Hepatocyte (in vitro differentiated cells): ENCODE measurements around the gene GPC5.

Source experiments
- EZH2 ChIP-seq: fragments of 200-600 bp; sonication (generic); IDR thresholded peaks from 2 replicates; pipeline ENCODE4 v1.6.1; 2016; ENCODE audit warnings: antibody characterized with exemption, mild to moderate bottlenecking, borderline replicate concordance
- EZH2phosphoT487 ChIP-seq: fragments of 200-600 bp; sonication (generic); IDR thresholded peaks from one replicate; pipeline ENCODE4 v1.6.1; 2018; ENCODE audit warnings: antibody characterized with exemption, mild to moderate bottlenecking, low read depth, moderate library complexity; ENCODE audit not compliant: unreplicated experiment, severe bottlenecking
- TF ChIP-seq, protein P1 (sequence below): fragments of 200-600 bp; sonication (generic); IDR thresholded peaks from 2 replicates; pipeline ENCODE4 v1.5.1; 2016; ENCODE audit warnings: antibody characterized with exemption, mild to moderate bottlenecking; ENCODE audit not compliant: poor library complexity

GRCh38 chr13:92303428-92303827, 905.0 kb downstream of the GPC5 start:
- TF ChIP-seq, protein P1, sequence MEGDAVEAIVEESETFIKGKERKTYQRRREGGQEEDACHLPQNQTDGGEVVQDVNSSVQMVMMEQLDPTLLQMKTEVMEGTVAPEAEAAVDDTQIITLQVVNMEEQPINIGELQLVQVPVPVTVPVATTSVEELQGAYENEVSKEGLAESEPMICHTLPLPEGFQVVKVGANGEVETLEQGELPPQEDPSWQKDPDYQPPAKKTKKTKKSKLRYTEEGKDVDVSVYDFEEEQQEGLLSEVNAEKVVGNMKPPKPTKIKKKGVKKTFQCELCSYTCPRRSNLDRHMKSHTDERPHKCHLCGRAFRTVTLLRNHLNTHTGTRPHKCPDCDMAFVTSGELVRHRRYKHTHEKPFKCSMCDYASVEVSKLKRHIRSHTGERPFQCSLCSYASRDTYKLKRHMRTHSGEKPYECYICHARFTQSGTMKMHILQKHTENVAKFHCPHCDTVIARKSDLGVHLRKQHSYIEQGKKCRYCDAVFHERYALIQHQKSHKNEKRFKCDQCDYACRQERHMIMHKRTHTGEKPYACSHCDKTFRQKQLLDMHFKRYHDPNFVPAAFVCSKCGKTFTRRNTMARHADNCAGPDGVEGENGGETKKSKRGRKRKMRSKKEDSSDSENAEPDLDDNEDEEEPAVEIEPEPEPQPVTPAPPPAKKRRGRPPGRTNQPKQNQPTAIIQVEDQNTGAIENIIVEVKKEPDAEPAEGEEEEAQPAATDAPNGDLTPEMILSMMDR, result no peak
- TF ChIP-seq EZH2 (no peak), EZH2phosphoT487 (no peak)
